PC-3 (cell line): ENCODE data around the gene ZBTB7B.
A peak's percentile ranks its signal among the peaks of the same experiment; 100 is the strongest.

ENCODE experiments used
- EZH2 ChIP-seq: fragments of 300-600 bp; sonication (generic); IDR thresholded peaks from one replicate; pipeline ENCODE4 v1.6.1; 2017; ENCODE audit warnings: antibody characterized with exemption, mild to moderate bottlenecking, low read length; ENCODE audit not compliant: unreplicated experiment
- EZH2phosphoT487 ChIP-seq: fragments of 300-600 bp; sonication (generic); IDR thresholded peaks from 2 replicates; pipeline ENCODE4 v1.6.1; 2018; ENCODE audit warnings: mild to moderate bottlenecking, antibody characterized with exemption, low read length, borderline replicate concordance
- TF ChIP-seq, protein P1 (sequence below): fragments of 300-600 bp; sonication (generic); conservative IDR thresholded peaks from 2 replicates; pipeline ENCODE4 v1.5.1; 2017; ENCODE audit warnings: antibody characterized with exemption, low read depth, mild to moderate bottlenecking, low read length

- TF ChIP-seq, protein P1, sequence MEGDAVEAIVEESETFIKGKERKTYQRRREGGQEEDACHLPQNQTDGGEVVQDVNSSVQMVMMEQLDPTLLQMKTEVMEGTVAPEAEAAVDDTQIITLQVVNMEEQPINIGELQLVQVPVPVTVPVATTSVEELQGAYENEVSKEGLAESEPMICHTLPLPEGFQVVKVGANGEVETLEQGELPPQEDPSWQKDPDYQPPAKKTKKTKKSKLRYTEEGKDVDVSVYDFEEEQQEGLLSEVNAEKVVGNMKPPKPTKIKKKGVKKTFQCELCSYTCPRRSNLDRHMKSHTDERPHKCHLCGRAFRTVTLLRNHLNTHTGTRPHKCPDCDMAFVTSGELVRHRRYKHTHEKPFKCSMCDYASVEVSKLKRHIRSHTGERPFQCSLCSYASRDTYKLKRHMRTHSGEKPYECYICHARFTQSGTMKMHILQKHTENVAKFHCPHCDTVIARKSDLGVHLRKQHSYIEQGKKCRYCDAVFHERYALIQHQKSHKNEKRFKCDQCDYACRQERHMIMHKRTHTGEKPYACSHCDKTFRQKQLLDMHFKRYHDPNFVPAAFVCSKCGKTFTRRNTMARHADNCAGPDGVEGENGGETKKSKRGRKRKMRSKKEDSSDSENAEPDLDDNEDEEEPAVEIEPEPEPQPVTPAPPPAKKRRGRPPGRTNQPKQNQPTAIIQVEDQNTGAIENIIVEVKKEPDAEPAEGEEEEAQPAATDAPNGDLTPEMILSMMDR = peak; percentile 81
- TF ChIP-seq EZH2phosphoT487 = no peak
- TF ChIP-seq EZH2 = no peak
Observed at GRCh38 chr1:155001675-155002463, 733 bp upstream of the ZBTB7B start.
